HepG2 (cell line): ENCODE results near the gene ADAMTSL4. TPM values are rescaled to one million over a fixed set of nuclear protein-coding genes. Genes with fewer than 3 reads are reported as not detected.
A peak's percentile ranks its signal among the peaks of the same experiment; 100 is the strongest.

Experiments
- ARID2 ChIP-seq: sonication (generic); formaldehyde crosslinking; IDR thresholded peaks from 2 replicates; pipeline ENCODE4 v1.8.1; 2022; ENCODE audit warnings: mild to moderate bottlenecking, missing genetic modification reagents, borderline replicate concordance
- CCAR2 ChIP-seq: fragments of 200-400 bp; formaldehyde crosslinking; optimal IDR thresholded peaks from 2 replicates; pipeline ENCODE3; 2018; ENCODE audit warnings: low read depth, mild to moderate bottlenecking, low read length, moderate library complexity
- CREM ChIP-seq, 2 experiments: sonication (generic) in 1 of 2; formaldehyde crosslinking in 1 of 2; IDR thresholded peaks; 2 replicates each; pipeline versions ENCODE4 v1.4.0 to v1.6.1; 2016 to 2020; ENCODE audit warnings: antibody characterized with exemption in 1 of 2, mild to moderate bottlenecking in 1 of 2, missing genetic modification reagents in 1 of 2
- EEA1 ChIP-seq: sonication (generic); formaldehyde crosslinking; IDR thresholded peaks from 2 replicates; pipeline ENCODE4 v1.5.1; 2020; ENCODE audit warnings: mild to moderate bottlenecking, missing genetic modification reagents, borderline replicate concordance
- NCOA2 ChIP-seq: sonication (generic); formaldehyde crosslinking; IDR thresholded peaks from 2 replicates; pipeline ENCODE4 v1.8.0; 2022; ENCODE audit warnings: inconsistent platforms
- RAD21 ChIP-seq: fragments of 450-650 bp; formaldehyde crosslinking; IDR thresholded peaks from 2 replicates; pipeline ENCODE4 v1.5.0; 2020; ENCODE audit warnings: mild to moderate bottlenecking
- SNAPC2 ChIP-seq: sonication (generic); formaldehyde crosslinking; IDR thresholded peaks from 2 replicates; pipeline ENCODE4 v1.8.1; 2022; ENCODE audit warnings: mild to moderate bottlenecking, missing genetic modification reagents
- TCF7L2 ChIP-seq: IDR thresholded peaks from 2 replicates; pipeline ENCODE4 v1.6.1; 2011; ENCODE audit warnings: mild to moderate bottlenecking, low read depth, low read length, moderate library complexity
- TP53 ChIP-seq: sonication (generic); formaldehyde crosslinking; conservative IDR thresholded peaks from 2 replicates; pipeline ENCODE4 v1.4.0; 2020; ENCODE audit warnings: missing genetic modification reagents
- ZNF317 ChIP-seq: sonication (generic); formaldehyde crosslinking; IDR thresholded peaks from 2 replicates; pipeline ENCODE4 v1.5.0; 2020; ENCODE audit warnings: mild to moderate bottlenecking, missing genetic modification reagents
- ZNF446 ChIP-seq: sonication (generic); formaldehyde crosslinking; IDR thresholded peaks from 2 replicates; pipeline ENCODE4 v1.5.0; 2020; ENCODE audit warnings: mild to moderate bottlenecking, missing genetic modification reagents
- ZNF589 ChIP-seq: sonication (generic); formaldehyde crosslinking; conservative IDR thresholded peaks from 2 replicates; pipeline ENCODE4 v1.8.0; 2022; ENCODE audit warnings: mild to moderate bottlenecking, moderate library complexity, missing genetic modification reagents
- polyA plus RNA-seq, 8 experiments: library from polyadenylated mRNA; depleted of rRNA in 3 of 8; stranded (reverse) in 7 of 8; unstranded in 1 of 8; fragments of >200 nt; fragmentation: Illumina TruSeq in 4 of 8; extraction: Trizol in 4 of 8; gene quantifications; 2 replicates each; pipeline versions ENCODE4 v1.2.1 to v1.2.3, GENCODE V29; 2011 to 2016; ENCODE audit warnings: low read depth in 4 of 8, missing spikeins in 1 of 8, mixed read lengths in 1 of 8; ENCODE audit not compliant: insufficient read depth in 1 of 8
- total RNA-seq, 5 experiments: library from RNA; depleted of rRNA; stranded (reverse); fragments of >200 nt; fragmentation: Illumina TruSeq; extraction: Trizol; gene quantifications; 2 replicates each; pipeline ENCODE4 v1.2.3, GENCODE V29; 2016; ENCODE audit warnings: low read depth in 1 of 5
- TF ChIP-seq, protein P1 (sequence below): sonication (generic); formaldehyde crosslinking; IDR thresholded peaks from 2 replicates; pipeline ENCODE4 v1.5.0; 2020; ENCODE audit warnings: mild to moderate bottlenecking, missing genetic modification reagents
- TF ChIP-seq, protein P2 (sequence below): sonication (generic); formaldehyde crosslinking; IDR thresholded peaks from 2 replicates; pipeline ENCODE4 v1.4.0; 2020; ENCODE audit warnings: low read depth, missing genetic modification reagents
- TF ChIP-seq, protein P3 (sequence below): sonication (generic); formaldehyde crosslinking; IDR thresholded peaks from 2 replicates; pipeline ENCODE4 v1.4.0; 2020; ENCODE audit warnings: missing genetic modification reagents
- TF ChIP-seq, protein P4 (sequence below): sonication (generic); formaldehyde crosslinking; IDR thresholded peaks from 2 replicates; pipeline ENCODE4 v1.4.0; 2020; ENCODE audit warnings: missing genetic modification reagents
- TF ChIP-seq, protein P5 (sequence below): sonication (generic); formaldehyde crosslinking; IDR thresholded peaks from 2 replicates; pipeline ENCODE4 v1.5.1; 2020; ENCODE audit warnings: missing genetic modification reagents, mild to moderate bottlenecking, borderline replicate concordance

ADAMTSL4 gene
- total and polyA plus RNA-seq, 2 of the 13 experiments (the other 11 are each of a cell fraction or from before 2014, with no cell fraction given): 3.9 to 16.4 TPM

DNA sequence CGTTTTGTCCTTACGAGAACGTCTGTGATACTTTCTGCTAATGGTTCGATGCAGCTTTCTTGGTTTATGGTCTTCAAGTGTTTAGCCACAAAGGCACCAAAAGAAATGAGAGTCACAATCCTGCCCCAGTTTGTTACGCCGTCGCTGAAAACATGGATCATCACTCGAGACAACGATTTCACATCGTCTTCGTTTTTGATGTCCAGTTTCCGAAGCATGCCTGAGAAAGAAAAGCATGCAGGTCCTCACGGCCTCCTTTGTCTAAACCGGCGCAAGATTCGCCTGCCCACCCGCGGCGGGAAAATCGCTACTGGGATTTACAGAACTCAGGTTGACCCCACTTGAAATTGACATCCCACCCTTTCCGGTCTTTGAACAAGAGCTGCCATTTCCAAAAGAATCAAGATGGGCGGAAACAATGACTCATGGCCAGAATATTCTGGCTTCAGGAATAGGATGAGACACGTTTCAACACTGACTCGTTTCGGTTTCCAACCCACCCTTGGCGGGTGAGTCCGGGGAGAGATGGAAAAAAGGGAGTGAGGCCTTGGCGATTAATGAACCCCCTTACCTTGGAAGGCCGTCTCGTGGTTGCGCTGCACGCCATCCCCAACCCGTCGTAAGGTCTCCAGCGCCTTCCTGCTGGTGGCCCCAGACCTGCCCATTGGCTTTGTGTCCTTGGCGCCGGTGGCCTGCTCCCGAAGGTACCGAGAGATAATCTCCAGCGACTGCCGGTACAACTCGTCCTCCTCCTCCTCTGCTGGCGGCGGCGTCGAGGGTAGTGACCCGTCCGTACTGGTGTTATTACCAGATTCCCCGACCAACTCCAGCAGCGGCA lies 29.3 kb downstream of the ADAMTSL4 start (continued):
- TF ChIP-seq ZNF589 (CRISPR knock-in tag) (no peak), CCAR2 (no peak), CREM (IDR thresholded peaks at IDR 0.05) (no peak), CREM (CRISPR knock-in tag; IDR thresholded peaks at IDR 0.05) (no peak), ZNF446 (CRISPR knock-in tag) (no peak), NCOA2 (CRISPR knock-in tag) (no peak), ZNF317 (CRISPR knock-in tag) (0 out of 2 replicates have a peak, but pooled peaks have one; percentile 19), SNAPC2 (CRISPR knock-in tag) (no peak), ARID2 (CRISPR knock-in tag) (peak; percentile 86; the same call in 1 of the 2 replicates), EEA1 (CRISPR knock-in tag) (peak; percentile 20; the same call in 1 of the 2 replicates), TP53 (CRISPR knock-in tag) (no peak), TCF7L2 (no peak), RAD21 (CRISPR knock-in tag) (no peak)
- TF ChIP-seq, protein P1, sequence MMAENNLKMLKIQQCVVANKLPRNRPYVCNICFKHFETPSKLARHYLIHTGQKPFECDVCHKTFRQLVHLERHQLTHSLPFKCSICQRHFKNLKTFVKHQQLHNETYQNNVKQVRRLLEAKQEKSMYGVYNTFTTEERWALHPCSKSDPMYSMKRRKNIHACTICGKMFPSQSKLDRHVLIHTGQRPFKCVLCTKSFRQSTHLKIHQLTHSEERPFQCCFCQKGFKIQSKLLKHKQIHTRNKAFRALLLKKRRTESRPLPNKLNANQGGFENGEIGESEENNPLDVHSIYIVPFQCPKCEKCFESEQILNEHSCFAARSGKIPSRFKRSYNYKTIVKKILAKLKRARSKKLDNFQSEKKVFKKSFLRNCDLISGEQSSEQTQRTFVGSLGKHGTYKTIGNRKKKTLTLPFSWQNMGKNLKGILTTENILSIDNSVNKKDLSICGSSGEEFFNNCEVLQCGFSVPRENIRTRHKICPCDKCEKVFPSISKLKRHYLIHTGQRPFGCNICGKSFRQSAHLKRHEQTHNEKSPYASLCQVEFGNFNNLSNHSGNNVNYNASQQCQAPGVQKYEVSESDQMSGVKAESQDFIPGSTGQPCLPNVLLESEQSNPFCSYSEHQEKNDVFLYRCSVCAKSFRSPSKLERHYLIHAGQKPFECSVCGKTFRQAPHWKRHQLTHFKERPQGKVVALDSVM (CRISPR knock-in tag): no peak
- TF ChIP-seq, protein P2, sequence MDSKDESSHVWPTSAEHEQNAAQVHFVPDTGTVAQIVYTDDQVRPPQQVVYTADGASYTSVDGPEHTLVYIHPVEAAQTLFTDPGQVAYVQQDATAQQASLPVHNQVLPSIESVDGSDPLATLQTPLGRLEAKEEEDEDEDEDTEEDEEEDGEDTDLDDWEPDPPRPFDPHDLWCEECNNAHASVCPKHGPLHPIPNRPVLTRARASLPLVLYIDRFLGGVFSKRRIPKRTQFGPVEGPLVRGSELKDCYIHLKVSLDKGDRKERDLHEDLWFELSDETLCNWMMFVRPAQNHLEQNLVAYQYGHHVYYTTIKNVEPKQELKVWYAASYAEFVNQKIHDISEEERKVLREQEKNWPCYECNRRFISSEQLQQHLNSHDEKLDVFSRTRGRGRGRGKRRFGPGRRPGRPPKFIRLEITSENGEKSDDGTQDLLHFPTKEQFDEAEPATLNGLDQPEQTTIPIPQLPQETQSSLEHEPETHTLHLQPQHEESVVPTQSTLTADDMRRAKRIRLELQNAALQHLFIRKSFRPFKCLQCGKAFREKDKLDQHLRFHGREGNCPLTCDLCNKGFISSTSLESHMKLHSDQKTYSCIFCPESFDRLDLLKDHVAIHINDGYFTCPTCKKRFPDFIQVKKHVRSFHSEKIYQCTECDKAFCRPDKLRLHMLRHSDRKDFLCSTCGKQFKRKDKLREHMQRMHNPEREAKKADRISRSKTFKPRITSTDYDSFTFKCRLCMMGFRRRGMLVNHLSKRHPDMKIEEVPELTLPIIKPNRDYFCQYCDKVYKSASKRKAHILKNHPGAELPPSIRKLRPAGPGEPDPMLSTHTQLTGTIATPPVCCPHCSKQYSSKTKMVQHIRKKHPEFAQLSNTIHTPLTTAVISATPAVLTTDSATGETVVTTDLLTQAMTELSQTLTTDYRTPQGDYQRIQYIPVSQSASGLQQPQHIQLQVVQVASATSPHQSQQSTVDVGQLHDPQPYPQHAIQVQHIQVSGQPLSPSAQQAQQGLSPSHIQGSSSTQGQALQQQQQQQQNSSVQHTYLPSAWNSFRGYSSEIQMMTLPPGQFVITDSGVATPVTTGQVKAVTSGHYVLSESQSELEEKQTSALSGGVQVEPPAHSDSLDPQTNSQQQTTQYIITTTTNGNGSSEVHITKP (CRISPR knock-in tag): no peak
- TF ChIP-seq, protein P3, sequence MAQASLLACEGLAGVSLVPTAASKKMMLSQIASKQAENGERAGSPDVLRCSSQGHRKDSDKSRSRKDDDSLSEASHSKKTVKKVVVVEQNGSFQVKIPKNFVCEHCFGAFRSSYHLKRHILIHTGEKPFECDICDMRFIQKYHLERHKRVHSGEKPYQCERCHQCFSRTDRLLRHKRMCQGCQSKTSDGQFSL (CRISPR knock-in tag): no peak
- TF ChIP-seq, protein P4, sequence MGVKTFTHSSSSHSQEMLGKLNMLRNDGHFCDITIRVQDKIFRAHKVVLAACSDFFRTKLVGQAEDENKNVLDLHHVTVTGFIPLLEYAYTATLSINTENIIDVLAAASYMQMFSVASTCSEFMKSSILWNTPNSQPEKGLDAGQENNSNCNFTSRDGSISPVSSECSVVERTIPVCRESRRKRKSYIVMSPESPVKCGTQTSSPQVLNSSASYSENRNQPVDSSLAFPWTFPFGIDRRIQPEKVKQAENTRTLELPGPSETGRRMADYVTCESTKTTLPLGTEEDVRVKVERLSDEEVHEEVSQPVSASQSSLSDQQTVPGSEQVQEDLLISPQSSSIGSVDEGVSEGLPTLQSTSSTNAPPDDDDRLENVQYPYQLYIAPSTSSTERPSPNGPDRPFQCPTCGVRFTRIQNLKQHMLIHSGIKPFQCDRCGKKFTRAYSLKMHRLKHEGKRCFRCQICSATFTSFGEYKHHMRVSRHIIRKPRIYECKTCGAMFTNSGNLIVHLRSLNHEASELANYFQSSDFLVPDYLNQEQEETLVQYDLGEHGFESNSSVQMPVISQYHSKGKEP (CRISPR knock-in tag): no peak
- TF ChIP-seq, protein P5, sequence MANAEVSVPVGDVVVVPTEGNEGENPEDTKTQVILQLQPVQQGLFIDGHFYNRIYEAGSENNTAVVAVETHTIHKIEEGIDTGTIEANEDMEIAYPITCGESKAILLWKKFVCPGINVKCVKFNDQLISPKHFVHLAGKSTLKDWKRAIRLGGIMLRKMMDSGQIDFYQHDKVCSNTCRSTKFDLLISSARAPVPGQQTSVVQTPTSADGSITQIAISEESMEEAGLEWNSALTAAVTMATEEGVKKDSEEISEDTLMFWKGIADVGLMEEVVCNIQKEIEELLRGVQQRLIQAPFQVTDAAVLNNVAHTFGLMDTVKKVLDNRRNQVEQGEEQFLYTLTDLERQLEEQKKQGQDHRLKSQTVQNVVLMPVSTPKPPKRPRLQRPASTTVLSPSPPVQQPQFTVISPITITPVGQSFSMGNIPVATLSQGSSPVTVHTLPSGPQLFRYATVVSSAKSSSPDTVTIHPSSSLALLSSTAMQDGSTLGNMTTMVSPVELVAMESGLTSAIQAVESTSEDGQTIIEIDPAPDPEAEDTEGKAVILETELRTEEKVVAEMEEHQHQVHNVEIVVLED (CRISPR knock-in tag): no peak
